GM10266 (cell line): ENCODE data around the gene VPS26A.

Experiments
- DNase-seq: peaks from one replicate; pipeline ENCODE4 v3.0.0; 2012; ENCODE audit errors: extremely low spot score
- CTCF ChIP-seq: IDR thresholded peaks from 2 replicates; pipeline ENCODE4 v1.5.1; 2012; ENCODE audit warnings: mild to moderate bottlenecking, low read depth; ENCODE audit not compliant: control insufficient read depth, insufficient read depth; ENCODE audit errors: missing control alignments

The VPS26A gene

GRCh38 chr10:69123747-69124562 lies at the start of gene VPS26A:
TSS of gene VPS26A (plus strand) at chr10:69124178. CDS start at chr10:69124278, 100 bp downstream.
- DNase-seq, result peak; percentile 99
- TF ChIP-seq CTCF, result peak; percentile 70

- TF ChIP-seq CTCF, result no peak
- DNase-seq, result no peak
These were observed 49.4 kb upstream of the VPS26A start for GRCh38 chr10:69074532-69074931.

GRCh38 chr10:69075431-69075830 lies 48.5 kb upstream of the VPS26A start:
- DNase-seq, result no peak
- no peak for TF ChIP-seq CTCF

GRCh38 chr10:69078311-69078710 lies 45.7 kb upstream of the VPS26A start:
- TF ChIP-seq CTCF, result no peak
- no peak for DNase-seq

GRCh38 chr10:69080226-69080625 lies 43.8 kb upstream of the VPS26A start:
- DNase-seq, result no peak
- TF ChIP-seq CTCF, result no peak

GRCh38 chr10:69086001-69086509 lies 37.9 kb upstream of the VPS26A start:
- DNase-seq, result no peak
- TF ChIP-seq CTCF, result no peak

- TF ChIP-seq CTCF, result no peak
- DNase-seq, result peak; percentile 66
These were observed 36.1 kb upstream of the VPS26A start, which contains the start of gene SRGN for GRCh38 chr10:69087590-69088470. TSS of gene SRGN (plus strand) at chr10:69088103. CDS start at chr10:69088158, 55 bp downstream.
